OCI-LY7 (cell line): ENCODE measurements around the gene KRTCAP2. TPM values are rescaled to one million over a fixed set of nuclear protein-coding genes. Genes with fewer than 3 reads are reported as not detected.

Source experiments
- BruUV-seq: library from RNA; stranded (reverse); fragments of 400-500 nt; replicated peaks from 2 replicates; lab custom pipeline; 2021; lab: Mats Ljungman, UMichigan
- CTCF ChIA-PET: fragments of 300-600 bp; sonication (Branson Sonifier 250); formaldehyde crosslinking; loops from one replicate; lab custom pipeline; 2022; ENCODE audit warnings: antibody characterized with exemption; ENCODE audit not compliant: unreplicated experiment; lab: Charles Lee
- POLR2A ChIA-PET: fragments of 300-600 bp; sonication (Branson Sonifier 250); formaldehyde crosslinking; loops from one replicate; lab custom pipeline; 2022; ENCODE audit warnings: antibody characterized with exemption; lab: Charles Lee
- DNase-seq: peaks from one replicate; pipeline ENCODE4 v3.0.0-alpha.2; 2015; ENCODE audit warnings: low spot score
- H2AFZ ChIP-seq: fragments of 200-600 bp; sonication (generic), shearing (Covaris generic); 2 replicates; pipeline ENCODE4 v1.6.1; 2014; ENCODE audit warnings: mild to moderate bottlenecking, antibody characterized with exemption, low read length, moderate library complexity
- H3K27ac ChIP-seq: fragments of 200-600 bp; sonication (generic); 2 replicates; pipeline ENCODE4 v1.5.1; 2014; ENCODE audit warnings: mixed run types, low read depth, mild to moderate bottlenecking, moderate library complexity, low read length, inconsistent platforms; ENCODE audit not compliant: poor library complexity, severe bottlenecking
- H3K36me3 ChIP-seq: fragments of 200-600 bp; sonication (generic); 2 replicates; pipeline ENCODE4 v1.6.1; 2014; ENCODE audit warnings: mild to moderate bottlenecking, antibody characterized with exemption, low read length, moderate library complexity, mixed read lengths; ENCODE audit not compliant: insufficient read depth
- H3K4me1 ChIP-seq: fragments of 200-600 bp; sonication (generic); 2 replicates; pipeline ENCODE4 v1.5.1; 2014; ENCODE audit warnings: mild to moderate bottlenecking, low read length; ENCODE audit not compliant: insufficient read depth, poor library complexity, severe bottlenecking
- H3K4me2 ChIP-seq: fragments of 200-600 bp; sonication (generic); 2 replicates; pipeline ENCODE4 v1.6.1; 2014; ENCODE audit warnings: mild to moderate bottlenecking, low read length
- H3K4me3 ChIP-seq: fragments of 200-600 bp; sonication (generic); 2 replicates; pipeline ENCODE4 v1.5.1; 2014; ENCODE audit warnings: mild to moderate bottlenecking, low read depth, low read length; ENCODE audit not compliant: poor library complexity, severe bottlenecking
- H3K79me2 ChIP-seq: fragments of 200-600 bp; sonication (generic); 2 replicates; pipeline ENCODE4 v1.6.1; 2016; ENCODE audit warnings: low read depth, mild to moderate bottlenecking, low read length, moderate library complexity, mixed read lengths; ENCODE audit not compliant: insufficient read depth
- H3K9me2 ChIP-seq: fragments of 200-600 bp; sonication (generic); 2 replicates; pipeline ENCODE4 v1.6.1; 2016; ENCODE audit warnings: mild to moderate bottlenecking, low read length, mixed read lengths; ENCODE audit not compliant: insufficient read depth
- H3K9me3 ChIP-seq: fragments of 200-600 bp; sonication (generic); 2 replicates; pipeline ENCODE4 v1.6.1; 2014; ENCODE audit warnings: mild to moderate bottlenecking, mixed run types, low read length, mixed read lengths
- H4K20me1 ChIP-seq: fragments of 200-600 bp; sonication (generic); 2 replicates; pipeline ENCODE4 v1.6.1; 2014; ENCODE audit warnings: mild to moderate bottlenecking, antibody characterized with exemption, low read length, moderate library complexity, mixed read lengths; ENCODE audit not compliant: insufficient read depth
- EZH2phosphoT487 ChIP-seq: fragments of 200-600 bp; sonication (generic); IDR thresholded peaks from 2 replicates; pipeline ENCODE4 v1.6.1; 2018; ENCODE audit warnings: low read depth, borderline replicate concordance, mild to moderate bottlenecking, mixed run types, antibody characterized with exemption, low read length, moderate library complexity, mixed read lengths
- intact Hi-C: fragments of 100-400 bp; cut with micrococcal nuclease; formaldehyde crosslinking; loops from one replicate; pipeline ENCODE4 v1.10.0; 2022; ENCODE audit not compliant: unreplicated experiment
- total RNA-seq, 2 experiments: library from RNA; depleted of rRNA in 1 of 2; stranded (reverse); fragments of >200 nt in 1 of 2; shearing (Covaris generic) in 1 of 2; gene quantifications; 2 replicates each; pipeline ENCODE4 v1.2.3, GENCODE V29; 2014 to 2022
- TF ChIP-seq, protein P1 (sequence below): fragments of 200-600 bp; sonication (generic); conservative IDR thresholded peaks from 2 replicates; pipeline ENCODE4 v1.5.1; 2014; ENCODE audit warnings: mild to moderate bottlenecking, antibody characterized with exemption, low read length, moderate library complexity, mixed read lengths

Gene KRTCAP2
- total RNA-seq, 2 experiments from 2014 or later: 128 to 141 TPM

DNA sequence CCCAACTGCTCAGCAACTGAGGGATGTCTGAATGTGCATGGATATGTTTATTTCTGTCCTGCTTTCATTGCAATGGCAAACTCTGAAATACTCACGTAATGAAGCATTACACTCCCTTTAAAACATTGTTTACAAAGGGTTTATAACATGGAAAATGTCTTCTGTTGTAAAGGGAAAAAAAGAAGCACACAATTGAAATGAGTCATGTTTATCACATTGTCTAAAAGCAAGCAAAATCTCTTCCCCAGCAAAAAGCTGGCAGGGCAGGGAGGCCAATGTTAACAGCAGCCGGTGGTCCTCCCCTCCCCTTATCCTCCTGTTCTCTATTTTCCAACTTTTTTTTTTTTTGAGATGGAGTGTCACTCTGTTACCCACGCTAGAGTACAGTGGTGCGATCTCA lies 49.3 kb downstream of the KRTCAP2 start:
- CTCF ChIA-PET: no interaction called here
- no peak overlapping the region for H3K4me2 ChIP-seq
- POLR2A ChIA-PET: no interaction called here

DNA sequence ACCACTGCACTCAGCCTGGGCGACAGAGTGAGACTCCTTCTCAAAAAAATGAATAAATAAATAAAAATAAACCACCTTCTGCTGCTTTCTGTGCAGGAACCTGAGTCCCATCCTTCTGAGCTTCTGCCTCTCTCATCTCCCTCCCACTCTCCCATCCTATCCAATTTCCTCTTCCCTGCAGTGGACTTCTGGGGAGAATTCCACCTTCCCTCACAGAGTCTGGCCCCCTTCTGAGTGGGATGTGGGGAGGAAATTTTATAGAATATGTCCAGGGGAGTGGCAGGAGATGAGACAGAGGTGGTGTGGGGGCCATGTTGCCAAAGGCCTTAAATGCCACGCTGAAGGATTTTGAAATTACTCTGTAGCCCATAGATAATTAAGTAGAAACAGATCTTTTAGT lies 50.8 kb downstream of the KRTCAP2 start:
- Histone ChIP-seq H3K36me3 (no peaks in the 10 kb centered on the region), H3K27ac (no peak overlapping the region), H3K79me2 (no peaks in the 10 kb centered on the region), H3K4me1 (no peaks in the 10 kb centered on the region), H3K9me3 (no peaks in the 10 kb centered on the region), H3K4me2 (no peak overlapping the region), H2AFZ (no peak overlapping the region), H3K9me2 (no peaks in the 10 kb centered on the region), H4K20me1 (no peaks in the 10 kb centered on the region), H3K4me3 (no peak overlapping the region)
- BruUV-seq: no TSS peak
- no peak for DNase-seq
- CTCF ChIA-PET: no interaction called here
- TF ChIP-seq, protein P1, sequence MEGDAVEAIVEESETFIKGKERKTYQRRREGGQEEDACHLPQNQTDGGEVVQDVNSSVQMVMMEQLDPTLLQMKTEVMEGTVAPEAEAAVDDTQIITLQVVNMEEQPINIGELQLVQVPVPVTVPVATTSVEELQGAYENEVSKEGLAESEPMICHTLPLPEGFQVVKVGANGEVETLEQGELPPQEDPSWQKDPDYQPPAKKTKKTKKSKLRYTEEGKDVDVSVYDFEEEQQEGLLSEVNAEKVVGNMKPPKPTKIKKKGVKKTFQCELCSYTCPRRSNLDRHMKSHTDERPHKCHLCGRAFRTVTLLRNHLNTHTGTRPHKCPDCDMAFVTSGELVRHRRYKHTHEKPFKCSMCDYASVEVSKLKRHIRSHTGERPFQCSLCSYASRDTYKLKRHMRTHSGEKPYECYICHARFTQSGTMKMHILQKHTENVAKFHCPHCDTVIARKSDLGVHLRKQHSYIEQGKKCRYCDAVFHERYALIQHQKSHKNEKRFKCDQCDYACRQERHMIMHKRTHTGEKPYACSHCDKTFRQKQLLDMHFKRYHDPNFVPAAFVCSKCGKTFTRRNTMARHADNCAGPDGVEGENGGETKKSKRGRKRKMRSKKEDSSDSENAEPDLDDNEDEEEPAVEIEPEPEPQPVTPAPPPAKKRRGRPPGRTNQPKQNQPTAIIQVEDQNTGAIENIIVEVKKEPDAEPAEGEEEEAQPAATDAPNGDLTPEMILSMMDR: no peak
- no peak for TF ChIP-seq EZH2phosphoT487
- POLR2A ChIA-PET: interaction anchor here (0.6 kb wide), 1 partner anchor 139 kb away, joined by 3 read pairs; the partner anchor contains the start of gene FLAD1
- intact Hi-C loops: no loop called here

More for the DNA sequence above, 49.3 kb downstream of the KRTCAP2 start:
- intact Hi-C loops: no loop called here
- Histone ChIP-seq H3K4me3 (no peak overlapping the region), H3K79me2 (no peaks in the 10 kb centered on the region), H3K4me1 (peaks cover 4% of the 10 kb centered on the region), H4K20me1 (no peaks in the 10 kb centered on the region), H2AFZ (no peak overlapping the region), H3K36me3 (no peaks in the 10 kb centered on the region), H3K27ac (no peak overlapping the region), H3K9me2 (no peaks in the 10 kb centered on the region), H3K9me3 (no peaks in the 10 kb centered on the region)
- DNase-seq: no peak
- TF ChIP-seq, protein P1: no peak
- no peak for TF ChIP-seq EZH2phosphoT487
- no TSS peak for BruUV-seq

DNA sequence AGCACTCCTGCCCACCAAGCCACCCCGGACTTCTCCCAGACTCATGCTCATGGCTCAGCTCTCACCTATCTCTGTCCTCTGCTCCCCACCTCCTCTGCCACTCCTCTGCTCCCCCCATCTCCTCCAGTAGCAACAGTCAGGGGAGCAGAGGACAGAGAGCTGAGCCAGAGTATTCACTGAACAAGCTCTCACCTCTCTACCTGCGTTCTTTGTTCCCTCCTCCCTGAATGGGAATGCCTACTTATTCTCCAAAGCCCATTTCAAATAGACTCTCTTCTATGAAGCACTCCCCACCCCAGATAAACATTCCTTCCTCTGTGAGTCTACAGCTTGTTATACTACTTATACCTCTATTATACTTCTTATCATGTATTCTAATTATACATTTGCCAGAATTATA lies 51.9 kb downstream of the KRTCAP2 start:
- Histone ChIP-seq H3K4me2 (no peak overlapping the region), H3K9me2 (no peaks in the 10 kb centered on the region), H3K27ac (no peak overlapping the region), H3K9me3 (no peaks in the 10 kb centered on the region), H4K20me1 (no peaks in the 10 kb centered on the region), H2AFZ (no peak overlapping the region), H3K79me2 (no peaks in the 10 kb centered on the region), H3K36me3 (no peaks in the 10 kb centered on the region), H3K4me1 (no peaks in the 10 kb centered on the region), H3K4me3 (no peak overlapping the region)
- ChIA-PET CTCF (no interaction called here), POLR2A (interaction anchor here (0.6 to 0.7 kb wide), 2 partner anchors 22 to 24 kb away, joined by 3 read pairs; no protein-coding TSS in a partner anchor)
- no peak for TF ChIP-seq EZH2phosphoT487
- TF ChIP-seq, protein P1: no peak
- no peak for DNase-seq
- intact Hi-C loops: no loop called here
- no TSS peak for BruUV-seq
